Kidney epithelial cell (primary cell): ENCODE data around the gene ECHDC3. TPM values are rescaled to one million over a fixed set of nuclear protein-coding genes. Genes with fewer than 3 reads are reported as not detected.

ENCODE experiments used
- DNase-seq: peaks from one replicate; pipeline ENCODE4 v3.0.0-alpha.2; 2010; ENCODE audit warnings: low read depth
- H3K27me3 ChIP-seq: 2 replicates; pipeline ENCODE4 v1.6.0; 2011; ENCODE audit warnings: low read length; ENCODE audit not compliant: control insufficient read depth, insufficient read depth
- H3K36me3 ChIP-seq: 2 replicates; pipeline ENCODE4 v1.5.1; 2011; ENCODE audit warnings: low read length; ENCODE audit not compliant: control insufficient read depth, insufficient read depth
- H3K4me3 ChIP-seq: 2 replicates; pipeline ENCODE4 v1.5.1; 2011; ENCODE audit warnings: low read depth, mild to moderate bottlenecking, control low read depth, low read length
- total RNA-seq: library from RNA; depleted of rRNA; stranded (reverse); fragments of >200 nt; gene quantifications from 2 replicates; pipeline ENCODE4 v1.2.3, GENCODE V29; 2015
- TF ChIP-seq, protein P1 (sequence below): IDR thresholded peaks from 2 replicates; pipeline ENCODE4 v1.5.1; 2011; ENCODE audit warnings: mild to moderate bottlenecking, moderate library complexity, low read length, control low read depth, inconsistent platforms; ENCODE audit not compliant: insufficient read depth, poor library complexity, severe bottlenecking

The ECHDC3 gene
- total RNA-seq, 1 donor from 2014 or later = 35.1 TPM

DNA sequence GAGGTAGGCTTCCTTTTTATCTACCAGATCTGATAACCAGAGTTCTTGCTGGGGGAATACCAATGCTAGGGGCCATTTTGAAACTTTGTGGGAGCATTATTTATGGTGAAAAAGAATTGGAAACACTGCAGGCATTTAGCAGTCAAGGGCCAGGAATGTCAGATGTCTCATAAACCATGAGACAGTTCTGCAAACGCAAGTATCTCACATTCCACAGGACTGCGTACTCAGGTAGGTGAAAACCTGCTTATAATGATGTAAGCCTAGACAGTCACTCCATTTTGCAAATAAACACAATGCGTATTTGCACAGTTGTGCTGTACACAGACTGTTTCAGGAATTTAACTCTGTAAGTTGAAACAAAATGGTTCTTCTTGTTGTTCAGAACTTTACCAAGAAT, 33.9 kb downstream of the ECHDC3 start:
- DNase-seq = no peak
- Histone ChIP-seq H3K4me3 (no peak overlapping the region), H3K27me3 (peaks cover 7% of the 10 kb centered on the region), H3K36me3 (no peaks in the 10 kb centered on the region)
- TF ChIP-seq, protein P1, sequence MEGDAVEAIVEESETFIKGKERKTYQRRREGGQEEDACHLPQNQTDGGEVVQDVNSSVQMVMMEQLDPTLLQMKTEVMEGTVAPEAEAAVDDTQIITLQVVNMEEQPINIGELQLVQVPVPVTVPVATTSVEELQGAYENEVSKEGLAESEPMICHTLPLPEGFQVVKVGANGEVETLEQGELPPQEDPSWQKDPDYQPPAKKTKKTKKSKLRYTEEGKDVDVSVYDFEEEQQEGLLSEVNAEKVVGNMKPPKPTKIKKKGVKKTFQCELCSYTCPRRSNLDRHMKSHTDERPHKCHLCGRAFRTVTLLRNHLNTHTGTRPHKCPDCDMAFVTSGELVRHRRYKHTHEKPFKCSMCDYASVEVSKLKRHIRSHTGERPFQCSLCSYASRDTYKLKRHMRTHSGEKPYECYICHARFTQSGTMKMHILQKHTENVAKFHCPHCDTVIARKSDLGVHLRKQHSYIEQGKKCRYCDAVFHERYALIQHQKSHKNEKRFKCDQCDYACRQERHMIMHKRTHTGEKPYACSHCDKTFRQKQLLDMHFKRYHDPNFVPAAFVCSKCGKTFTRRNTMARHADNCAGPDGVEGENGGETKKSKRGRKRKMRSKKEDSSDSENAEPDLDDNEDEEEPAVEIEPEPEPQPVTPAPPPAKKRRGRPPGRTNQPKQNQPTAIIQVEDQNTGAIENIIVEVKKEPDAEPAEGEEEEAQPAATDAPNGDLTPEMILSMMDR = no peak

DNA sequence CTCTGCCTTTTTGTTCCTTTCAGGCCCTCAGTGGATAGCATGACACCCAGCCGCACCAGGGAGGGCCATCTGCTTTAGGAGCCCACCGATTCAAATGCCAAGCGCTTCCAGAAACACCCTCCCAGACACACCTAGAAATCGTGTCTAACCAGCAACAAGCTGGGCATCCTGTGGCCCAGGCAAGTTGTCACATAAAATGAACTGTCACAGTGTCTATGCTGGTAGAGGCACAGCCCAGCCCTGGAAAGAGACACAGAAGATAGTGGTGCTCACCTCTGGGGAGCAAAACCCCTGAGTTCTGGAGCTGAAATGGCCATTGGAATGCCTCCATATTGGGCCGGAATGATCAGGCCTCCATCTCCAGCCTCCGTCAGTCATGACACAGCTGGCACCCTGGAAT, 38.9 kb downstream of the ECHDC3 start:
- TF ChIP-seq, protein P1 = no peak
- Histone ChIP-seq H3K4me3 (no peak overlapping the region), H3K36me3 (no peaks in the 10 kb centered on the region), H3K27me3 (no peaks in the 10 kb centered on the region)
- no peak for DNase-seq

DNA sequence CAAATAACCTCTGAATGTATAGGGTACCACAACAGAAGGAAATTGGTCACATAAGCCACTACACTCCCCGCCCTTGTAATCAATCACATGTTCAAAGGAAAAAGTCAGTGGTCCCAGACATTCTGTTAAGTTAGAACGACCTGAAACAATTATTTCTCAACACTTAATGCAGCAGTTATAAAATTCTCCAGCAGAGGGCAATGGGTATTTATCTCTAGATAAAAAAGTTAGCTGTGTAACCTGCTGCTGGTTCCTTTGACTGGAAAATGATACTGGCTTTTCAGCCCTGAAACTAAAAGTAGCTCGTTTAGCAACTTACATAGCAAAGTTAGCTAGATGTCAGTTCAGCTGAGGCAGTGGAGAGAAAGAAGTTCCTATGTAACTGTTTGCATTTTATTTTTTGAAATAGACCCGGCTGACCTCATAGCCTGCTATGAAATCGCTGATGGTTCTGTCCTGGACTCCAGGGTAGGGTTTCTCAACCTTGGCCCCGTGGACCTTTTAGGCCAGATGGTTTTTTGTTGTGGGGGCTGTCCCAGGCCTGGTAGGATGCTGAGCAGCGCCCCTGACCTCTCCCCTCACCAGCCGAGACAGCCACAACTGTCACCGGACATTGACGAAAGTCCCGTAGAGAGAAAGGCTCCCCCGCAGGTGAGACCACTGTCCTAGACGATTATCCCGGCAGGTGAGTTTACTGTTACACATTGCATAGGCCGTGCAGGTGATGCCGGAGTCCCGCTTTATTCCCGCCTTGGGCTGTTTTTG, 40.8 kb downstream of the ECHDC3 start:
- TF ChIP-seq, protein P1 = peak; percentile 66
- peak; percentile 32 for DNase-seq
- Histone ChIP-seq H3K4me3 (no peak overlapping the region), H3K27me3 (no peaks in the 10 kb centered on the region), H3K36me3 (no peaks in the 10 kb centered on the region)

DNA sequence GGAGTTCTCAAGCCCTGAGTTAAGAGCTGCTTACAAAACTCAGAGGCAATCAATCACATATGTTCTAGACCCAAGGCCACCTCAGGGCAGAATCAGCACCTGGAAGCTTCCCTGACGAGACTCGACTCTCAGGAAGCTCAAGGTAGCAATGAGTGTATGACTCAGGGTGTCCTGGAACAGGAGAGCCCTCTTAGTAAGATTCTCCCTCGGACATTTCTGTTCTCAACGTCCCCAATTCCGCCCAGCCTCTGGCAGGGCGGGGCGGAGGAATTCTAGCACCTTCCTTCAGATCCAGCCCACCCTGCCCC, 41.3 kb downstream of the ECHDC3 start:
- Histone ChIP-seq H3K4me3 (no peak overlapping the region), H3K36me3 (no peaks in the 10 kb centered on the region), H3K27me3 (no peaks in the 10 kb centered on the region)
- TF ChIP-seq, protein P1 = no peak
- no peak for DNase-seq

DNA sequence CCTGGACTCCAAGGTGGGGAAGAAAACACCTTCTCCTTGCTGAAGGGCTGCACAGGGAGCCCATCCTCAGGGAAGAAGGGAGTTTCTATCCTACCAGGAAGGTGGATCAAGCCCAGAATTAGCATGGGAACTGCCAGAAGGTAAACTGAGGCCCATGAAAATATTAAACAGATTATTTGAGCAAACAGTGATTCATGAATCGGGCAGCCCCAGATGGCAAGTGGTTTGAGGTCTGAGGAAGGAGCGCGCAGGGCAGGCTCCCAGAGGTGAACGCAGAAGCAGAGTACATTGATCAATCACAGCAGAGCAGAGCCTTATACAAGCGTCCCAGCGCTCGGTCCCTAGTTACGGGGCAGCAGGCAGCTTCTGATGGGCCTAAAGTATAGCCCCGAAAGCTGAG, 45.2 kb downstream of the ECHDC3 start:
- no peaks in the 10 kb centered on the region for H3K36me3 ChIP-seq
- H3K27me3 ChIP-seq = no peaks in the 10 kb centered on the region
- TF ChIP-seq, protein P1 = no peak
- no peak for DNase-seq
- H3K4me3 ChIP-seq = no peak overlapping the region

DNA sequence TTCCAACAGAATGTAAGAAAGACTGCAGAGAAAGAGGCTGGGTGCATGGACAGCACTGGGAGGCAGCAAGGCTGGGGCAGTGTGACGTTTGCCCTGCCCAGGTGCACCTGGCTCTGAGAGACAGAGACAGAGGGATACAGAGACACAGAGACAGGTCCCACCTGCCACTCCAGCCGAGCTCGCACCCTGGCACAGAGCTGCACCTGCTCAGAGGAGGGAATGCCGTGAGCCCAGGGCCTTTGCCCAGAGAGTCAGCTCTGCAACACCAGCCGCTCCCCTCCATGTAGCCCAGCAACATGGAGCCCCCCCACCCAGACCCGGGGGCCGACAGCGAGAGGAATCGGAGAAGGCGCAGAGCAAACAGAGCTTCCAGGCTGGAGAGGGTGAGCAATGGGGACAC, 45.7 kb downstream of the ECHDC3 start:
- Histone ChIP-seq H3K36me3 (no peaks in the 10 kb centered on the region), H3K4me3 (no peak overlapping the region), H3K27me3 (no peaks in the 10 kb centered on the region)
- no peak for DNase-seq
- TF ChIP-seq, protein P1 = no peak
